Measurements from ENCODE around the gene THSD8. TPM values are rescaled to one million over a fixed set of nuclear protein-coding genes. Genes with fewer than 3 reads are reported as not detected.

The THSD8 gene
- polyA plus RNA-seq, 3 donors = 0.38 to 1.8 (median 0.52) TPM

GRCh38 chr19:12778017-12778904 lies 23.6 kb upstream of the THSD8 start:
- 1 to 2% (median 2%) methylated on average over 37 to 44 of the region's 44 CpGs for WGBS, 3 donors

GRCh38 chr19:12778905-12779161 lies 23.0 kb upstream of the THSD8 start:
- 34 to 54% (median 37%) methylated on average over 6 of the region's 6 CpGs for WGBS, 3 donors

More at GRCh38 chr19:12778017-12778904, 23.6 kb upstream of the THSD8 start:
- peak overlapping the region; percentile 92 for H3K27ac ChIP-seq (ENCODE audit: low read depth, low read length)

GRCh38 chr19:12779162-12779993 lies 22.5 kb upstream of the THSD8 start:
- 44 to 72% (median 45%) methylated on average over 15 of the region's 15 CpGs for WGBS, 3 donors
- peak overlapping the region; percentile 92 for H3K27ac ChIP-seq (ENCODE audit: low read depth, low read length)

More at GRCh38 chr19:12778905-12779161, 23.0 kb upstream of the THSD8 start:
- peak overlapping the region; percentile 92 for H3K27ac ChIP-seq (ENCODE audit: low read depth, low read length)

GRCh38 chr19:12782174-12782423 lies 19.8 kb upstream of the THSD8 start:
- H3K27ac ChIP-seq (ENCODE audit: low read depth, low read length) = peak overlapping the region; percentile 83

GRCh38 chr19:12782424-12783290 lies 19.2 kb upstream of the THSD8 start:
- 1 to 2% (median 1%) methylated on average over 58 to 88 of the region's 88 CpGs for WGBS, 3 donors
- H3K27ac ChIP-seq (ENCODE audit: low read depth, low read length) = peak overlapping the region; percentile 83

More at GRCh38 chr19:12782174-12782423, 19.8 kb upstream of the THSD8 start:
- 1 to 2% (median 2%) methylated on average over 12 of the region's 12 CpGs for WGBS, 3 donors

- WGBS, 3 donors = 11 to 22% (median 15%) methylated on average over 14 to 16 of the region's 16 CpGs
- peak overlapping the region; percentile 83 for H3K27ac ChIP-seq (ENCODE audit: low read depth, low read length)
Observed at GRCh38 chr19:12783291-12783848, 18.5 kb upstream of the THSD8 start.

GRCh38 chr19:12783849-12784393 lies 17.9 kb upstream of the THSD8 start:
- H3K27ac ChIP-seq (ENCODE audit: low read depth, low read length) = peak overlapping the region; percentile 83
- WGBS, 3 donors = 21 to 30% (median 22%) methylated on average over 15 to 18 of the region's 19 CpGs

- WGBS, 3 donors = 72 to 76% (median 72%) methylated on average over 10 of the region's 10 CpGs
- peak overlapping the region; percentile 98 for H3K27ac ChIP-seq (ENCODE audit: low read depth, low read length)
Observed at GRCh38 chr19:12784394-12784870, 17.4 kb upstream of the THSD8 start.

GRCh38 chr19:12784871-12785430 lies 16.9 kb upstream of the THSD8 start:
- 46 to 73% (median 54%) methylated on average over 5 of the region's 5 CpGs for WGBS, 3 donors
- peak overlapping the region; percentile 98 for H3K27ac ChIP-seq (ENCODE audit: low read depth, low read length)

- peak overlapping the region; percentile 98 for H3K27ac ChIP-seq (ENCODE audit: low read depth, low read length)
- 49 to 84% (median 57%) methylated on average over 4 of the region's 4 CpGs for WGBS, 3 donors
Observed at GRCh38 chr19:12785431-12786031, 16.3 kb upstream of the THSD8 start.

GRCh38 chr19:12786141-12786870 lies 15.6 kb upstream of the THSD8 start:
- peak overlapping the region; percentile 98 for H3K27ac ChIP-seq (ENCODE audit: low read depth, low read length)
- WGBS, 3 donors = 30 to 36% (median 34%) methylated on average over 18 of the region's 18 CpGs

GRCh38 chr19:12786952-12787351 lies 14.9 kb upstream of the THSD8 start:
- no peak overlapping the region for H3K27ac ChIP-seq (ENCODE audit: low read depth, low read length)
- WGBS, 3 donors = 78 to 93% (median 81%) methylated on average over 3 of the region's 3 CpGs

- H3K27ac ChIP-seq (ENCODE audit: low read depth, low read length) = no peak overlapping the region
- WGBS, 3 donors = 74 to 86% (median 74%) methylated on average over 10 of the region's 10 CpGs
Observed at GRCh38 chr19:12787458-12787857, 14.4 kb upstream of the THSD8 start.

GRCh38 chr19:12788042-12788681 lies 13.7 kb upstream of the THSD8 start:
- H3K27ac ChIP-seq (ENCODE audit: low read depth, low read length) = peak overlapping the region; percentile 100
- WGBS, 3 donors = 37 to 51% (median 48%) methylated on average over 4 of the region's 4 CpGs

- 0 to 8% (median 1%) methylated on average over 12 of the region's 12 CpGs for WGBS, 3 donors
- H3K27ac ChIP-seq (ENCODE audit: low read depth, low read length) = peak overlapping the region; percentile 100
Observed at GRCh38 chr19:12788682-12789097, 13.2 kb upstream of the THSD8 start.

Measured in adipose tissue (tissue), 3 donors.